Sigmoid colon (tissue), 7 donors: Measurements from ENCODE around the gene LSMEM2. TPM values are rescaled to one million over a fixed set of nuclear protein-coding genes. Genes with fewer than 3 reads are reported as not detected.

Experiments
- DNase-seq: peaks from one replicate; pipeline ENCODE4 v3.0.0-alpha.2; 2019
- H3K27ac ChIP-seq, 4 donors: fragments of 200-600 bp; sonication (generic); one replicate each; pipeline ENCODE4 v1.5.1; 2016 to 2019; ENCODE audit warnings: mild to moderate bottlenecking in 1 of 4
- H3K27me3 ChIP-seq, 3 donors: fragments of 200-600 bp; sonication (generic); one replicate each; pipeline ENCODE4 v1.5.1; 2019; ENCODE audit warnings: mild to moderate bottlenecking in 1 of 3
- H3K36me3 ChIP-seq, 4 donors: fragments of 200-600 bp; sonication (generic); one replicate each; pipeline ENCODE4 v1.5.1; 2016 to 2019
- H3K4me1 ChIP-seq, 4 donors: fragments of 200-600 bp; sonication (generic); one replicate each; pipeline ENCODE4 v1.5.1; 2017 to 2019
- H3K4me3 ChIP-seq, 4 donors: fragments of 200-600 bp; sonication (generic); one replicate each; pipeline ENCODE4 v1.5.1; 2017 to 2019; ENCODE audit warnings: mild to moderate bottlenecking in 2 of 4, moderate library complexity in 1 of 4
- H3K9me3 ChIP-seq, 4 donors: fragments of 200-600 bp in 3 of 4; sonication (generic) in 3 of 4; one replicate each; pipeline versions ENCODE4 v1.5.1 to v1.6.1; 2013 to 2019
- CTCF ChIP-seq, 4 experiments: fragments of 450-650 bp in 3 of 4; fragments of 200-600 bp in 1 of 4; IDR thresholded peaks; one replicate each; pipeline ENCODE4 v1.5.1; 2016 to 2019; ENCODE audit warnings: antibody characterized with exemption in 4 of 4, mild to moderate bottlenecking in 3 of 4, moderate library complexity in 2 of 4
- EP300 ChIP-seq, 4 donors: sonication (generic); formaldehyde crosslinking; IDR thresholded peaks; one replicate each; pipeline ENCODE4 v1.6.1; 2017; ENCODE audit warnings: antibody characterized with exemption in 4 of 4
- POLR2A ChIP-seq, 2 donors: fragments of 450-650 bp; IDR thresholded peaks; one replicate each; pipeline ENCODE4 v1.6.1; 2016; ENCODE audit warnings: antibody characterized with exemption in 2 of 2, mild to moderate bottlenecking in 2 of 2, moderate library complexity in 2 of 2
- POLR2AphosphoS5 ChIP-seq, 4 donors: sonication (generic); formaldehyde crosslinking; IDR thresholded peaks; one replicate each; pipeline ENCODE4 v1.6.1; 2017; ENCODE audit warnings: antibody characterized with exemption in 4 of 4
- WGBS, 2 donors: extraction: QIAGEN DNeasy Blood & Tissue Kit; methylation state at CpG; one replicate each; pipeline ENCODE4 v1.1.7; 2013; 5-methylcytosine and 5-hydroxymethylcytosine counted together
- intact Hi-C: fragments of 100-400 bp; cut with DNase I; formaldehyde crosslinking; loops from one replicate; pipeline ENCODE4 v1.15.1; 2023
- polyA plus RNA-seq, 3 donors: library from polyadenylated mRNA; stranded (reverse); fragments of 200-250 nt; gene quantifications; one replicate each; pipeline ENCODE4 v1.2.3, GENCODE V29; 2013
- total RNA-seq, 4 donors: library from RNA; depleted of rRNA; stranded (reverse); fragments of >200 nt; gene quantifications; one replicate each; pipeline ENCODE4 v1.1.0, GENCODE V29; 2016
- donor health status: healthy with polysubstance abuse.
- donor health status: Bipolar disorder and iron deficiency.
- donor health status: healthy.

LSMEM2 gene
- total and polyA plus RNA-seq, 7 donors = 0.13 to 0.46 TPM; not detected in 5

DNA sequence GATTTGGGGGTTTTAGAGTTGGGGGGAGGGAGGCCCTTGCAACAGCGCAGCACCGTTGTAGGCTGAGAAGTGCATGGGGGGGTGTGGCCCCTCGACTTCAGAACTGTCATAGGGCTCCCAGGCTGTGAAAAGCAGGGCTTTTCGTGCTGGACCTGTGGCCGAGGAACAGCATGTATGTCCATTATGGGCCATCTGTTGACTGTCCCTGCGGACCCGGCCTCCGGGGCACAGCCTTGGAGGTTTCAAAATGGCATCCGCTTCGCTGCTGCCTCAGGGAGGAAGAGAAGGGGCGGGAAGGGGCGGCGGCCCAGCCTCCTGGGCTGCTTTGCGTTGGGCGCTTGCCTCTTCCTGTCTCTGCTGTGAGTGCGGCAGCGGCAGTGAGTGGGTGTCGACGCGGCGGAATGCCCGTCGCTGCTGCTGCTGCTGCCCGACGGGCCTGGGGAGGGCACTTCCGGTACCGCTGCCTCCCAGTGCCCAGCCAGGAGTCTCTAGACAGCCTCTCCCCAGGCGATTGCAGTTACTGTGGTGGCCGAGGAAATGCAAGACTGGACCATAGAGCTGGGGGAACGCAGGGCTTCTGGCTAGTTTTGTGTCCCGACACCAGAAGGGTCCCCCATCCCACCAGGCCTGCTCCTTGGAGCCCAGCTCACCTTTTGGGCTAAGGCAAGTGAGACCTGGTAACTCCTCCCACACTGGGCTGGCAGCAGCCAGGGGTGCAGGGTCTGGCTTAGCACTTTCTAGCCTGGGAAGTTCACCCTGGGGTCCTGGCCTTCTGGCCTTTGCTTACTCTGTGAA is 40.9 kb upstream of the LSMEM2 start:
- H3K9me3 ChIP-seq = no peaks in the 10 kb centered on the region
- H3K4me1 ChIP-seq = peaks cover 0 to 73% (median 60%) of the 10 kb centered on the region in 4 donors
- TF ChIP-seq CTCF (IDR thresholded peaks at IDR 0.05) (peak in 1 of 4 experiments; percentile 22), POLR2A (IDR thresholded peaks at IDR 0.05) (peak in 1 of 2 donors; percentile 40), EP300 (IDR thresholded peaks at IDR 0.05) (no peak), POLR2AphosphoS5 (IDR thresholded peaks at IDR 0.05) (peak; percentile 48 to 89 (median 76))
- H3K27ac ChIP-seq = peak overlapping the region; percentile 87 to 94 (median 90)
- H3K36me3 ChIP-seq = no peaks in the 10 kb centered on the region
- DNase-seq = peak; percentile 93
- no peaks in the 10 kb centered on the region for H3K27me3 ChIP-seq
- 2 to 6% methylated on average over 31 of the region's 31 CpGs for WGBS, 2 donors
- peak overlapping the region; percentile 63 to 96 (median 74) for H3K4me3 ChIP-seq
- intact Hi-C loops = no loop called here

GRCh38 chr3:50238549-50239026 is 40.3 kb upstream of the LSMEM2 start:
- no peaks in the 10 kb centered on the region for H3K27me3 ChIP-seq
- H3K27ac ChIP-seq = peak overlapping the region; percentile 87 to 94 (median 90)
- DNase-seq = peak; percentile 96
- intact Hi-C loops = no loop called here
- H3K4me1 ChIP-seq = peaks cover 0 to 80% (median 66%) of the 10 kb centered on the region in 4 donors
- peak overlapping the region; percentile 63 to 96 (median 74) for H3K4me3 ChIP-seq
- H3K36me3 ChIP-seq = no peaks in the 10 kb centered on the region
- WGBS, 2 donors = 7 to 44% methylated on average over 7 of the region's 7 CpGs
- TF ChIP-seq POLR2A (IDR thresholded peaks at IDR 0.05) (no peak), POLR2AphosphoS5 (IDR thresholded peaks at IDR 0.05) (peak; percentile 26 to 75 (median 52))
- no peaks in the 10 kb centered on the region for H3K9me3 ChIP-seq

GRCh38 chr3:50239649-50240048 is 39.2 kb upstream of the LSMEM2 start:
- DNase-seq = no peak
- Histone ChIP-seq H3K27me3 (no peaks in the 10 kb centered on the region), H3K4me1 (peaks cover 0 to 88% (median 73%) of the 10 kb centered on the region in 4 donors), H3K36me3 (no peaks in the 10 kb centered on the region), H3K9me3 (no peaks in the 10 kb centered on the region), H3K4me3 (no peak overlapping the region), H3K27ac (peak overlapping the region; percentile 87 to 94 (median 90))
- WGBS, 2 donors = 76 to 90% methylated on average over 4 of the region's 4 CpGs
- intact Hi-C loops = no loop called here
- no peak for TF ChIP-seq POLR2AphosphoS5 (IDR thresholded peaks at IDR 0.05)
- TF ChIP-seq EP300 (IDR thresholded peaks at IDR 0.05) = no peak
- TF ChIP-seq CTCF (IDR thresholded peaks at IDR 0.05) = no peak
- TF ChIP-seq POLR2A (IDR thresholded peaks at IDR 0.05) = no peak

- 81 to 85% methylated on average over 4 of the region's 4 CpGs for WGBS, 2 donors
- no peak for TF ChIP-seq POLR2A (IDR thresholded peaks at IDR 0.05)
- TF ChIP-seq POLR2AphosphoS5 (IDR thresholded peaks at IDR 0.05) = no peak
- no peak for TF ChIP-seq EP300 (IDR thresholded peaks at IDR 0.05)
- TF ChIP-seq CTCF (IDR thresholded peaks at IDR 0.05) = no peak
- Histone ChIP-seq H3K4me1 (peaks cover 0 to 95% (median 79%) of the 10 kb centered on the region in 4 donors), H3K4me3 (no peak overlapping the region), H3K9me3 (no peaks in the 10 kb centered on the region), H3K27me3 (no peaks in the 10 kb centered on the region), H3K36me3 (no peaks in the 10 kb centered on the region), H3K27ac (peak overlapping the region; percentile 87 to 94 (median 90))
- no peak for DNase-seq
- intact Hi-C loops = no loop called here
Observed at GRCh38 chr3:50241163-50241562, 37.7 kb upstream of the LSMEM2 start.

DNA sequence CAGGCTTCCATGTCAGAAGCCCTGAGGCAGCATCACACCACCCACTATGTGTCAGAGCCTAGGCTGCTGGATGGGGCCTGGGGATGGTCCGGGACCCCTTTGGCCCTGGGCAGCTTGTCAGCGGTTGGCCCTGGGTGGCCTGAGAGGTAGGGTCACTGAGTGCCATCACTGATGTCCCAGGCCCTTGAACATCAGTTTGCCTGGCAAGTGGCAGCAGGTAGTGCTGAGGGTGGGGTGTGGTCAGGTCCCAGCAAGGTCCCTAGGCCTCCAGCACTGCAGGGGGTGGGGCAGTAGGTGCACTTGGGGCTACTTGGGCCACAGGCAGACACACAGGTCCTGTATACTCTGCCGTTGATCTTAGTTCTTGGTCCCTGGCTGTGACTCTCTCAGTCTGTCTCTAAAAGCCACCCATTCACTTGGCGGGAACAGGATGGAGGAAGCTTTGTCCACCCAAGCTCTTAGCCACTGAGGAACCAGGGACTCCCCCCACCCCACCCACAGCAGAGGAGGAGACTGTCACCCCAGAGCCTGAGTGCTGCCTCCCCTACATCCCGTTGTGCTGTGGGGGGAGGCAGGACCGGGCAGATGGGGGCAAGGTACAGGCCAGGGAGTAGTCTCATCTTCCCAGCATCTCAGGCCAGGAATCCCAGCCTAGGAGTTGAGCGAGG is 37.0 kb upstream of the LSMEM2 start:
- DNase-seq = no peak
- WGBS, 2 donors = 58 to 67% methylated on average over 7 of the region's 7 CpGs

More for the DNA sequence above, 37.0 kb upstream of the LSMEM2 start:
- no peaks in the 10 kb centered on the region for H3K27me3 ChIP-seq
- H3K4me1 ChIP-seq = peaks cover 0 to 98% (median 86%) of the 10 kb centered on the region in 4 donors
- no peak overlapping the region for H3K4me3 ChIP-seq
- H3K27ac ChIP-seq = peak overlapping the region; percentile 87 to 94 (median 90)
- TF ChIP-seq POLR2A (IDR thresholded peaks at IDR 0.05) = no peak
- no peak for TF ChIP-seq CTCF (IDR thresholded peaks at IDR 0.05)
- no peak for TF ChIP-seq EP300 (IDR thresholded peaks at IDR 0.05)
- no peak for TF ChIP-seq POLR2AphosphoS5 (IDR thresholded peaks at IDR 0.05)
- intact Hi-C loops = no loop called here
- no peaks in the 10 kb centered on the region for H3K36me3 ChIP-seq
- H3K9me3 ChIP-seq = no peaks in the 10 kb centered on the region
